Naive thymus-derived CD8-positive, alpha-beta T cell (primary cell): ENCODE measurements around the gene FSHR. TPM values are rescaled to one million over a fixed set of nuclear protein-coding genes. Genes with fewer than 3 reads are reported as not detected.

ENCODE experiments used
- ATAC-seq, 2 donors: fragments of 150-1000 bp; cut with Tn5 transposase in 1 of 2; sonication (Bioruptor Pico), chemical (Tn5 transposase) in 1 of 2; 1 replicate in 1 of 2; 2 replicates in 1 of 2; pipeline ENCODE4 v1.10.0; 2021; ENCODE audit warnings: mild to moderate bottlenecking in 2 of 2, moderate library complexity in 2 of 2
- POLR2A ChIA-PET: fragments of 350-600 bp; sonication (Branson Sonifier 250); formaldehyde crosslinking; loops from one replicate; lab custom pipeline; 2021; ENCODE audit warnings: antibody characterized with exemption; lab: Charles Lee
- DNase-seq, 10 donors: peaks; one replicate each; pipeline versions ENCODE4 v3.0.0 to v3.0.0-alpha.2; 2020 to 2022
- H3K27ac Mint-ChIP-seq, 10 donors: one replicate each; pipeline ENCODE4 v1.8.0; 2020 to 2022; ENCODE audit warnings: mild to moderate bottlenecking in 10 of 10, mixed read lengths in 10 of 10, moderate library complexity in 4 of 10, inconsistent platforms in 1 of 10
- H3K27me3 Mint-ChIP-seq, 5 donors: one replicate each; pipeline ENCODE4 v1.8.0; 2021 to 2022; ENCODE audit warnings: mixed read lengths in 5 of 5
- H3K36me3 Mint-ChIP-seq, 3 donors: one replicate each; pipeline ENCODE4 v1.8.0; 2020 to 2022; ENCODE audit warnings: mixed read lengths in 3 of 3, mild to moderate bottlenecking in 2 of 3, inconsistent platforms in 1 of 3
- H3K4me1 Mint-ChIP-seq, 4 donors: one replicate each; pipeline ENCODE4 v1.8.0; 2021 to 2022; ENCODE audit warnings: mixed read lengths in 4 of 4
- H3K4me3 Mint-ChIP-seq, 10 donors: one replicate each; pipeline ENCODE4 v1.8.0; 2020 to 2022; ENCODE audit warnings: mild to moderate bottlenecking in 10 of 10, mixed read lengths in 10 of 10, moderate library complexity in 6 of 10, inconsistent platforms in 1 of 10
- H3K9me3 Mint-ChIP-seq, 9 donors: one replicate each; pipeline ENCODE4 v1.8.0; 2020 to 2022; ENCODE audit warnings: mixed read lengths in 9 of 9, mild to moderate bottlenecking in 3 of 9, inconsistent platforms in 1 of 9, moderate library complexity in 1 of 9
- polyA plus RNA-seq, 3 donors: library from polyadenylated mRNA; unstranded; fragments of 300-500 nt; fragmentation: Illumina TruSeq; gene quantifications; one replicate each; pipeline ENCODE4 v1.2.3, GENCODE V29; 2021
- total RNA-seq, 8 experiments: library from RNA in 2 of 8; stranded (reverse) in 2 of 8; gene quantifications; one replicate each; pipeline ENCODE4 v1.2.3 and lab custom pipeline; 2021 to 2026

FSHR gene
- total and polyA plus RNA-seq, 5 experiments from 2014 or later: not detected

GRCh38 chr2:49043405-49043982, 110.8 kb downstream of the FSHR start:
- POLR2A ChIA-PET: no interaction called here
- Mint-ChIP-seq H3K4me3 (no peak overlapping the region), H3K27ac (no peak overlapping the region), H3K36me3 (no peaks in the 10 kb centered on the region), H3K27me3 (peaks cover 0 to 1% (median 0%) of the 10 kb centered on the region in 5 donors), H3K4me1 (no peaks in the 10 kb centered on the region), H3K9me3 (peaks cover 0 to 8% (median 0%) of the 10 kb centered on the region in 9 donors)
- ATAC-seq: no peak
- no peak for DNase-seq

GRCh38 chr2:49042488-49042887, 111.8 kb downstream of the FSHR start:
- DNase-seq: no peak
- no peak overlapping the region for H3K27ac Mint-ChIP-seq
- no peak overlapping the region for H3K4me3 Mint-ChIP-seq
- no peaks in the 10 kb centered on the region for H3K36me3 Mint-ChIP-seq
- H3K27me3 Mint-ChIP-seq: peaks cover 0 to 1% (median 0%) of the 10 kb centered on the region in 5 donors
- H3K9me3 Mint-ChIP-seq: peaks cover 0 to 12% (median 0%) of the 10 kb centered on the region in 9 donors
- ATAC-seq: no peak
- no peaks in the 10 kb centered on the region for H3K4me1 Mint-ChIP-seq
- POLR2A ChIA-PET: no interaction called here

- Mint-ChIP-seq H3K4me3 (no peak overlapping the region), H3K4me1 (no peaks in the 10 kb centered on the region), H3K27me3 (peaks cover 0 to 1% (median 0%) of the 10 kb centered on the region in 5 donors), H3K36me3 (no peaks in the 10 kb centered on the region), H3K9me3 (peaks cover 0 to 12% (median 0%) of the 10 kb centered on the region in 9 donors), H3K27ac (no peak overlapping the region)
- ATAC-seq (no peak), DNase-seq (no peak)
- POLR2A ChIA-PET: no interaction called here
Measured at GRCh38 chr2:49041061-49041460, 113.3 kb downstream of the FSHR start.

GRCh38 chr2:49037197-49037596, 117.1 kb downstream of the FSHR start:
- no peak for ATAC-seq
- Mint-ChIP-seq H3K36me3 (no peaks in the 10 kb centered on the region), H3K4me1 (no peaks in the 10 kb centered on the region), H3K4me3 (no peak overlapping the region), H3K9me3 (peaks cover 0 to 9% (median 0%) of the 10 kb centered on the region in 9 donors), H3K27ac (no peak overlapping the region), H3K27me3 (peaks cover 0 to 2% (median 0%) of the 10 kb centered on the region in 5 donors)
- DNase-seq: no peak
- POLR2A ChIA-PET: no interaction called here

GRCh38 chr2:49035481-49035880, 118.8 kb downstream of the FSHR start:
- POLR2A ChIA-PET: no interaction called here
- no peaks in the 10 kb centered on the region for H3K36me3 Mint-ChIP-seq
- ATAC-seq (no peak), DNase-seq (no peak)
- H3K27ac Mint-ChIP-seq: no peak overlapping the region
- H3K4me1 Mint-ChIP-seq: no peaks in the 10 kb centered on the region
- H3K9me3 Mint-ChIP-seq: peaks cover 0 to 8% (median 0%) of the 10 kb centered on the region in 9 donors
- no peak overlapping the region for H3K4me3 Mint-ChIP-seq
- peaks cover 0 to 2% (median 0%) of the 10 kb centered on the region in 5 donors for H3K27me3 Mint-ChIP-seq

GRCh38 chr2:49033394-49034185, 120.7 kb downstream of the FSHR start:
- peaks cover 0 to 2% (median 0%) of the 10 kb centered on the region in 5 donors for H3K27me3 Mint-ChIP-seq
- H3K27ac Mint-ChIP-seq: no peak overlapping the region
- no peaks in the 10 kb centered on the region for H3K4me1 Mint-ChIP-seq
- ATAC-seq (no peak), DNase-seq (no peak)
- peaks cover 0 to 4% (median 0%) of the 10 kb centered on the region in 9 donors for H3K9me3 Mint-ChIP-seq
- POLR2A ChIA-PET: no interaction called here
- H3K4me3 Mint-ChIP-seq: no peak overlapping the region
- no peaks in the 10 kb centered on the region for H3K36me3 Mint-ChIP-seq

GRCh38 chr2:49032936-49033335, 121.4 kb downstream of the FSHR start:
- no peak overlapping the region for H3K4me3 Mint-ChIP-seq
- H3K9me3 Mint-ChIP-seq: peaks cover 0 to 4% (median 0%) of the 10 kb centered on the region in 9 donors
- no peak overlapping the region for H3K27ac Mint-ChIP-seq
- H3K27me3 Mint-ChIP-seq: peaks cover 0 to 2% (median 0%) of the 10 kb centered on the region in 5 donors
- POLR2A ChIA-PET: no interaction called here
- H3K4me1 Mint-ChIP-seq: no peaks in the 10 kb centered on the region
- DNase-seq (no peak), ATAC-seq (no peak)
- H3K36me3 Mint-ChIP-seq: no peaks in the 10 kb centered on the region

GRCh38 chr2:49032126-49032525, 122.2 kb downstream of the FSHR start:
- Mint-ChIP-seq H3K27me3 (peaks cover 0 to 2% (median 0%) of the 10 kb centered on the region in 5 donors), H3K36me3 (no peaks in the 10 kb centered on the region), H3K4me3 (no peak overlapping the region), H3K9me3 (peaks cover 0 to 2% (median 0%) of the 10 kb centered on the region in 9 donors), H3K27ac (no peak overlapping the region), H3K4me1 (no peaks in the 10 kb centered on the region)
- POLR2A ChIA-PET: no interaction called here
- DNase-seq: no peak
- no peak for ATAC-seq

GRCh38 chr2:49029406-49029805, 124.9 kb downstream of the FSHR start:
- Mint-ChIP-seq H3K27me3 (peaks cover 0 to 2% (median 0%) of the 10 kb centered on the region in 5 donors), H3K4me1 (no peaks in the 10 kb centered on the region), H3K4me3 (no peak overlapping the region), H3K9me3 (peaks cover 0 to 6% (median 0%) of the 10 kb centered on the region in 9 donors), H3K36me3 (no peaks in the 10 kb centered on the region), H3K27ac (no peak overlapping the region)
- POLR2A ChIA-PET: no interaction called here
- no peak for ATAC-seq
- DNase-seq: no peak

GRCh38 chr2:49028101-49028500, 126.2 kb downstream of the FSHR start:
- Mint-ChIP-seq H3K4me3 (no peak overlapping the region), H3K4me1 (no peaks in the 10 kb centered on the region), H3K27me3 (peaks cover 0 to 2% (median 0%) of the 10 kb centered on the region in 5 donors), H3K36me3 (no peaks in the 10 kb centered on the region), H3K27ac (no peak overlapping the region), H3K9me3 (peaks cover 0 to 6% (median 0%) of the 10 kb centered on the region in 9 donors)
- POLR2A ChIA-PET: no interaction called here
- DNase-seq (no peak), ATAC-seq (no peak)

- ATAC-seq (no peak), DNase-seq (no peak)
- Mint-ChIP-seq H3K27ac (no peak overlapping the region), H3K9me3 (peaks cover 0 to 6% (median 0%) of the 10 kb centered on the region in 9 donors), H3K27me3 (peaks cover 0 to 2% (median 0%) of the 10 kb centered on the region in 5 donors), H3K36me3 (no peaks in the 10 kb centered on the region), H3K4me3 (no peak overlapping the region), H3K4me1 (no peaks in the 10 kb centered on the region)
- POLR2A ChIA-PET: no interaction called here
Measured at GRCh38 chr2:49026706-49027105, 127.6 kb downstream of the FSHR start.

- Mint-ChIP-seq H3K27me3 (peaks cover 0 to 3% (median 0%) of the 10 kb centered on the region in 5 donors), H3K9me3 (peaks cover 0 to 11% (median 0%) of the 10 kb centered on the region in 9 donors), H3K4me3 (no peak overlapping the region), H3K36me3 (no peaks in the 10 kb centered on the region), H3K27ac (no peak overlapping the region), H3K4me1 (no peaks in the 10 kb centered on the region)
- POLR2A ChIA-PET: no interaction called here
- no peak for DNase-seq
- no peak for ATAC-seq
Measured at GRCh38 chr2:49021271-49021670, 133.0 kb downstream of the FSHR start.

GRCh38 chr2:49005261-49005660, 149.1 kb downstream of the FSHR start:
- POLR2A ChIA-PET: no interaction called here
- H3K4me3 Mint-ChIP-seq: no peak overlapping the region
- H3K27me3 Mint-ChIP-seq: peaks cover 0 to 6% (median 0%) of the 10 kb centered on the region in 5 donors
- DNase-seq (no peak), ATAC-seq (no peak)
- no peaks in the 10 kb centered on the region for H3K36me3 Mint-ChIP-seq
- no peak overlapping the region for H3K27ac Mint-ChIP-seq
- peaks cover 0 to 16% (median 4%) of the 10 kb centered on the region in 9 donors for H3K9me3 Mint-ChIP-seq
- no peaks in the 10 kb centered on the region for H3K4me1 Mint-ChIP-seq
